ENCODE results near the gene YLPM1.
A peak's percentile ranks its signal among the peaks of the same experiment; 100 is the strongest.
"Not testable (repeated sequence)": the region's sequence is repeated elsewhere in the genome, so short reads cannot be mapped to it uniquely, and the experiment has no call there.

Gene YLPM1

DNA sequence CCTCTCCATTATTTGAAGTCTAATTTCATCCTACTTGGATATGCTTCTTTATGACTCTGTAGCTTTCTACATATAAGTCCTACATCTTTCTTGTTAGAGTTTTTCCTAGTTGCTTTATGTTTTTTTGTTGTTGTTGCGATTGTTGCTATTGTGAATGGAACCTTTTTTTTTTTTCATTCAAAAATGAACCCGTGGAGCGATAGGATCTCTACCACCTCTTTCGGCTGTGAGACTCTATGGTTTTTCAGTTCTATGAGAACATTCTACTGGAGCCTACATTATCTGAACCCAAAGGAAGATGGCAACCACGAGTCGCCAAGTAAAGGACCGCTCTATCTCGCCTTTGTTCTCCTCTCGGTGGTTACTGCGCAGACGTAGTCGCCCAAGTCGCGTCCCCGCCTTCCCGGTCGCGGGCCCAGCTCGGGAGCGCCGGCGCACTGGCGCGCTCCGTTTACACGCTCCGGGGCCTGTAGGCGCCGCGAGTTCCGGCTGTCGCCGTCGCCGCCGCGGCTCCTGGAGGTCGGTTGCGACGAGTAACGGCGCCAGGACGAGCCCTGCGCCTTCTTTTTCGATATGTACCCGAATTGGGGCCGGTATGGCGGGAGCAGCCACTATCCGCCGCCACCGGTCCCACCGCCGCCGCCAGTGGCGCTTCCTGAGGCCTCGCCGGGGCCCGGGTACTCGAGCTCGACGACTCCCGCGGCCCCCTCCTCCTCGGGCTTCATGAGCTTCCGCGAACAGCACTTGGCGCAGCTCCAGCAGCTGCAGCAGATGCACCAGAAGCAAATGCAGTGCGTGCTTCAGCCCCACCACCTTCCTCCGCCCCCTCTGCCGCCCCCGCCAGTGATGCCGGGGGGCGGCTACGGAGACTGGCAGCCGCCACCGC is at the start of gene YLPM1:
Gene YLPM1, plus strand, starts transcription at position 400 of the 886 bp plus-strand sequence. Its CDS starts 174 bp downstream, at position 574.
- DNase-seq, result peak; percentile 76

- no peak for DNase-seq
These were observed 49.8 kb upstream of the YLPM1 start for GRCh38 chr14:74713395-74713735.

DNA sequence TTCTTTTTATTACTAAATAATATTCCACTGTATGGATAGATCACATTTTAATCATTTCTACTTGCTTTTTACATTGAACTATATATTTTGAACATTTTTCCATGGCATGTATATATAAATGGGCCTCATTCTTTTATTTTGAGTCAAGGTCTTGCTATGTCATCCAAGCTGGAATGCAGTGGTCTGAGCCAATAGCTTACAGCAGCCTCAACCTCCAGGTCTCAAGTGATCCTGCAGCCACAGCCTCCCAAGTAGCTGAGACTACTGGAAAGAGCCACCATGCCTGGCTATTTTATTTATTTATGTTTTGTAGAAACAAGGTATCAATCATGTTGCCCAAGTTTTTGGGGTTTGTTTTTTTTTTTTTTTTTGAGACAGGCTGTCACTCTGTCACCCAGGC is 42.6 kb upstream of the YLPM1 start:
- DNase-seq, result no peak

- DNase-seq, result no peak
These were observed 40.0 kb upstream of the YLPM1 start for GRCh38 chr14:74723134-74723533.

DNA sequence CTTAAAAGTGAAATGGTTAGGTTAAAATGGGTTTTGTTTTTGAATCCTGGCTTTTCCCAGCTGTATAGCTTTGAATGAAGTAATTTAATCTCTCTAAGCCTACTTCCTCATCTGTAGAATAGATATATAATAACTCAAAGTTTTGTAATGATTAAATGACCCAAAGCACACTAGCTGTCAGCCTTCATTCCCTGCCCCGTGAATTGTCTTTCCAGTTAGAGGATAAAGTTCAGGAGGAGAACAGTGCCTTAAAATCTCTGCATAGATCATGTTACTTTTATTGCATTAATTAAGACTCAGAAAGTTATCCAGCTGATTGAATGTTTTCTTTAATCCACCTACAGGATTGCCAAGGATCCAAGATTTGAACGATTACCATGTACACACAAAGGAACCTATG is 30.7 kb upstream of the YLPM1 start:
- no peak for DNase-seq

- DNase-seq, result no peak
These were observed 29.9 kb upstream of the YLPM1 start for GRCh38 chr14:74733221-74733620.

GRCh38 chr14:74735125-74735524 is 28.0 kb upstream of the YLPM1 start:
- no peak for DNase-seq

DNA sequence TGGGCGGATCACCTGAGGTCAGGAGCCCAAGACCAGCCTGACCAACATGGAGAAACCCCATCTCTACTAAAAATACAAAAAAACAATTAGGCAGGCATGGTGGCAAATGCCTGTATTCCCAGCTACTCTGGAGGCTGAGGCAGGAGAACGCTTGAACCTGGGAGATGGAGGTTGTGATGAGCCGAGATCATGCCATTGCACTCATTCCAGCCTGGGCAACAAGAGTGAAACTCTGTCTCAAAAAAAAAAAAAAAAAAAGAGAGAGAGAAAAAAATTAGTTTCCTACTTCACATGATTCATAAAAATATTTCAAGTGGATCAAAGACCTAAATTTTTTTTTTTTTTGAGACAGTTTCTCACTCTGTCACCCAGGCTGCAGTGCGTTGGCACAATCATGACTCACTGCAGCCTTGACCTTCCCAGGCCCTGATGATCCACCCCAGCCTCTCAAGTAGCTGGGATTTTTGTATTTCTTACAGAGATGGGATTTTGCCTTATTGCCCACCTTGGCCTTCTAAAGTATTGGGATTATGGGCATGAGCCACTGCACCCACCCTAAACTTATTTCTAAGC is 25.3 kb upstream of the YLPM1 start:
- DNase-seq, result no peak

DNA sequence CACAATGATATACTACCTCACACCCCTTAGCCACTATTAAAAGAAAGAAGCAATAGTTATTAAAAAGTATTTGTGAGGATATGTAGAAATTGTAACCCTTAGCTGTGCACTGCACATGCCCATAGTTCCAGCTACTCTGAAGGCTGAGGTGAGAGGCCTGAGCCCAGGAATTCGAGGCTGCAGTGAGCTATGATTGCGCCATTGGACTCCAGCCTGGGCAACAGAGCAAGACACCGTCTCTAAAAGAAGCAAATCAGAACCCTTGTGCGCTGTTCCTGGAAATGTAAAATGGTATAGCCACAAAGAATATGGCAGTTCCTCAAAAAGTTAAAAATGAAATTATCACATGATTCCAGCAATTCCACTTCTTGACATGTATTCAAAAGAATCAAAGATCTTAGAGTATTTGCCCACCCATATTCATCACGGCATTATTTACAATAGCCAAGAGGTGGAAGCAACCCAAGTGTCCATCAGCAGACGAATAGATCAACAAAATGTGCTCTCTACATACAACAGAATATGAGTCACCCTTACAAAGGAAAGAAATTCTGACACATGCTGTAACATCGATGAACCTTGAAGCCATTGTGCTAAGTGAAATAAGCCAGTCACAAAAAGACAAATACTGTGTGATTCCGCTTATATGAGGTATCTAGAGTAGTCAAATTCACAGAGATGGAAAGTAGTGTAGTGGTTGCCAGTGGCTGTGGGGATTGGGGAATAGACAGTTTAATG is 23.7 kb upstream of the YLPM1 start:
- no peak for DNase-seq

- no peak for DNase-seq
These were observed 15.9 kb upstream of the YLPM1 start for GRCh38 chr14:74747237-74747636.

DNA sequence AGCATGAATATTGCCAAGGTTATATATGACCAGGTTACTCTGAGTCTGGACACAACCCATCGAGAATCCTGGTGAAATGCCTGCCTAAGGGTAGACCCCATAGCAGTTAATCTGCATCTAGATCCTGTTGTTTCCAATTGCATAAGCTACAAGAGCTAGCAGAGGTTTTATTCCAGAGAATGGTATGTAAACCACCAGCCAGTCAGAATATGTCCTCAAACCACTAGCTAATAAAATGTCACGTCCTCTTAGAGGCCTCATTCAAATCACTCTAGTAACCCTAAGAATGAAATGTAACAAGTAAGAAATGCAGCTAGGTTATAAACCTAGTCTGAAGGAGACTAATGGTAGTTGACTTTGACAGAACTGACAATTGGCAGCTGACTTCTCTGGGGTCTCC is 9.0 kb upstream of the YLPM1 start:
- DNase-seq, result no peak

GRCh38 chr14:74754899-74755298 is 8.2 kb upstream of the YLPM1 start:
- no peak for DNase-seq

DNA sequence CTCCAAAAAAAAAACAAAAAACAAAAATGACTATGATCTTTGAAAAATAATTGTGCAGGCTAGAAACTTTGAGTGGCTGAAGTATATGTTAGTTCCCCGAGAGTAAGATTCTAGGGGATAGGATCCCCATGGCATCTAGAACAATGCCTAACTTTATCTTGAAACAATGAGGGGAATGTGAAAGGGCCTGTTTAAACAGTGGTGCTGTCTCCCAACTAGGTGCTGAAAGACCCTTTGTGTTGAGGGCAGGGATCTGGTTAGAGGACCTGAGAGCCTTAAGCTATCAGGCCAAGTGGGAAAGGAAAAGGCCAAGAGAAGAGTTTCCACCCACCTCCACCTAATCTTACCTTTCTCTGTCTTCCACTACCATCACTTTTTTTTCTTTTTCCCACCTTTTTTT is 6.8 kb upstream of the YLPM1 start:
- no peak for DNase-seq

DNA sequence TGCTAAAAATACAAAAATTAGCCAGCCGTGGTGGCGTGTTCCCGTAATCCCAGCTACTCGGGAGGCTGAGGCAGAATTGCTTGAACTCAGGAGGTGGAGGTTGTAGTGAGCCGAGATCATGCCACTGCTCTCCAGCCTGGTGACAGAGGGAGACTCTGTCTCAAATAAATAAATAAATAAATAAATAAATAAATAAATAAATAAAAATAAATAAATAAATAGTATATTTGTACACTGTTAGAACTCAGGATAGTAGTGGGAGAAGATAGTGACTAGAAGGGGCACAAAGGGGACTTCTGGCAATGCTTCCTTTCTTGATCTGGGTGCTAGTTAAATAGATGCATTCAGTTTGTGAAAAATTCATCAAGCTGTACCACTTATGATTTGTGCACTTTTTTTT is 4.6 kb upstream of the YLPM1 start:
- DNase-seq, result not testable (repeated sequence)

- no peak for DNase-seq
These were observed 851 bp downstream of the YLPM1 start for GRCh38 chr14:74763803-74764531.

- no peak for DNase-seq
These were observed 2.6 kb downstream of the YLPM1 start for GRCh38 chr14:74765721-74766120.

- DNase-seq, result no peak
These were observed 8.3 kb downstream of the YLPM1 start for GRCh38 chr14:74771399-74771798.

DNA sequence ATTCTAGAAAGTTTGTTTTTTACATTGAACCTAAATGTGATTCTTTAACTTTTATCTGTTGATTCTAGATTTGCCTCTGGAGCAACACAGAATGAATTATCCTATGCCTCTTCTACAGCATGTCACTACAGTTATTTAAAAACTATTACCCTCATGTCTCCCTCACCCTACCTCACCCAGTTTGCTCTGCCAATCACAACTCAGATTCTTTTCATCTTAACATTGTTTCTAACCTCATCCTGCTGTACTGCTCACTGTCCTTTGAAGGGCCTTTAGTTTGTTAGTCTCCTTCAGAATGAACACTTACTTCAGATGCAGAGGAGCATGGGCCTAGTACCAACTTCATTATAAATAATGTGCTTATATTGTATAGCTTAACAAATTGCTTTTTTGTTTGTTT is 21.5 kb downstream of the YLPM1 start:
- DNase-seq, result no peak

- no peak for DNase-seq
These were observed 22.0 kb downstream of the YLPM1 start for GRCh38 chr14:74785056-74785613.

GRCh38 chr14:74786796-74787315 is 23.7 kb downstream of the YLPM1 start:
- DNase-seq, result no peak

DNA sequence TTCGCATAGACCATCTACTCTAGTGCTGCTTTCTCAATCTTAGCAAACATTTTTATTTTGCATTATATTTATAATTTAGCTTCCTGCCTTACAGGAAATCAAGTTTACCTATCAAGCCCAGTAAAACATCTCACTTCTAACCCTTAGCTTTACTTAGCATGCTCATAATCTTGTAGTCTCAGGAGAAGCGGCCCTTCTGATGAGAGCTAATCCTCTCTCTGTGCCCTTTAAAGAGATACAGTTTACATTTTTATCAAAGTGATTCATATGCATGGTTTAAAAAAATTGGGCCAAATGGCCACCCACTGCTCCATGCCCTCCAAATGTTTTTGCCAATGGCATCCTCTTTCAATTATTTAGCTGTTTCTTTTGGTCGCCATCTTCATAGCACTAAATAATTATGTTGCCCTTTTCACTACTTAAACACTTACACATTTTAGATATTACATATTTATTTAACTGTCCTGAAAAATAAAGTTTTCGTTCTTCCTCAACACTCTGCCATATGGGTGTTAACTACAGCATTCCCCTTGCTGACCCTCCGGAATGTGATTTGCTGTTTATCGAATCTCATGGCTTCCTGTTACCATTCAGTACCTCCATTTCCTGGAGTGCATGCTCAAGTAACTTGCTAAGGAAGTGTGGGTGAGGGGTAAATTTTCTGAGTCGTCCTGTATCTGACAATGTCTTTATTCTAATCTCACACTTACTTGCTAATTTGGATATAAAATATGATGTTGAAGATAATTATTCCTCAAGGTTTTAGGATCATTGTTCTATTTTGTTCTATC is 29.3 kb downstream of the YLPM1 start:
- no peak for DNase-seq

Measured in NCI-H1048 (cell line).